SHP77 (cell line): ENCODE results near the gene MGAT5B.
A peak's percentile ranks its signal among the peaks of the same experiment; 100 is the strongest.
"Not testable (repeated sequence)": the region's sequence is repeated elsewhere in the genome, so short reads cannot be mapped to it uniquely, and the experiment has no call there.

Source experiments
- DNase-seq, 2 experiments: peaks; one replicate each; lab custom pipeline; 2025; lab: John Stamatoyannopoulos, UW

Gene MGAT5B

GRCh38 chr17:76868176-76868668, at the start of gene MGAT5B:
Gene MGAT5B, plus strand, starts transcription at chr17:76868404. Its CDS starts 626 bp downstream, at chr17:76869030.
- peak; percentile 69 to 89 for DNase-seq

- DNase-seq: peak in 1 of 2 experiments; percentile 34
Measured at GRCh38 chr17:76820039-76820438, 48.2 kb upstream of the MGAT5B start.

GRCh38 chr17:76820561-76820960, 47.6 kb upstream of the MGAT5B start:
- peak in 1 of 2 experiments; percentile 38 for DNase-seq

- no peak for DNase-seq
Measured at GRCh38 chr17:76822184-76822778, 45.9 kb upstream of the MGAT5B start.

GRCh38 chr17:76824093-76824492, 44.1 kb upstream of the MGAT5B start:
- no peak for DNase-seq

- no peak for DNase-seq
Measured at GRCh38 chr17:76826330-76827068, 41.7 kb upstream of the MGAT5B start.

GRCh38 chr17:76827736-76828135, 40.5 kb upstream of the MGAT5B start:
- no peak for DNase-seq

GRCh38 chr17:76830987-76831715, 37.1 kb upstream of the MGAT5B start:
- DNase-seq: peak; percentile 65 to 86

- DNase-seq: no peak
Measured at GRCh38 chr17:76833034-76833644, 35.1 kb upstream of the MGAT5B start.

GRCh38 chr17:76833747-76834146, 34.5 kb upstream of the MGAT5B start:
- no peak for DNase-seq

- peak in 1 of 2 experiments; percentile 28 for DNase-seq
Measured at GRCh38 chr17:76834870-76835269, 33.3 kb upstream of the MGAT5B start.

GRCh38 chr17:76840443-76840767, 27.8 kb upstream of the MGAT5B start:
- no peak for DNase-seq

- no peak for DNase-seq
Measured at GRCh38 chr17:76840884-76841775, 27.1 kb upstream of the MGAT5B start.

GRCh38 chr17:76841776-76842405, 26.3 kb upstream of the MGAT5B start:
- no peak for DNase-seq

GRCh38 chr17:76843068-76843467, 25.1 kb upstream of the MGAT5B start:
- DNase-seq: not testable (repeated sequence)

- DNase-seq: no peak
Measured at GRCh38 chr17:76843703-76844484, 24.3 kb upstream of the MGAT5B start.

GRCh38 chr17:76844485-76844829, 23.7 kb upstream of the MGAT5B start:
- DNase-seq: no peak

GRCh38 chr17:76844846-76845245, 23.4 kb upstream of the MGAT5B start:
- DNase-seq: no peak

GRCh38 chr17:76845541-76846017, 22.6 kb upstream of the MGAT5B start:
- no peak for DNase-seq

GRCh38 chr17:76847031-76847430, 21.2 kb upstream of the MGAT5B start:
- DNase-seq: no peak
